ENCODE data around the gene TENT5A.

Gene TENT5A

GRCh38 chr6:81720427-81720826, 32.1 kb downstream of the TENT5A start:
- H3K36me3 ChIP-seq = no peaks in the 10 kb centered on the region
- H3K9ac ChIP-seq = no peak overlapping the region

GRCh38 chr6:81718126-81718525, 34.4 kb downstream of the TENT5A start:
- no peak for TF ChIP-seq Cebpa-rat (IDR thresholded peaks at IDR 0.05)
- Histone ChIP-seq H3K36me3 (no peaks in the 10 kb centered on the region), H3K27ac (no peak overlapping the region), H3K4me1 (no peaks in the 10 kb centered on the region), H3K9me3 (no peaks in the 10 kb centered on the region), H3K4me3 (no peak overlapping the region), H3K27me3 (no peaks in the 10 kb centered on the region), H3K4me2 (no peak overlapping the region), H3K9ac (no peak overlapping the region), H4K20me1 (no peaks in the 10 kb centered on the region)

More at GRCh38 chr6:81720427-81720826, 32.1 kb downstream of the TENT5A start:
- Histone ChIP-seq H3K27ac (no peak overlapping the region), H3K9me3 (no peaks in the 10 kb centered on the region), H3K4me1 (no peaks in the 10 kb centered on the region), H3K4me2 (no peak overlapping the region), H3K4me3 (no peak overlapping the region), H4K20me1 (no peaks in the 10 kb centered on the region), H3K27me3 (no peaks in the 10 kb centered on the region)
- TF ChIP-seq Cebpa-rat (IDR thresholded peaks at IDR 0.05) = no peak

- H4K20me1 ChIP-seq = no peaks in the 10 kb centered on the region
Measured at GRCh38 chr6:81714684-81715083, 37.8 kb downstream of the TENT5A start.

GRCh38 chr6:81713205-81713604, 39.3 kb downstream of the TENT5A start:
- no peak overlapping the region for H3K4me3 ChIP-seq

More at GRCh38 chr6:81714684-81715083, 37.8 kb downstream of the TENT5A start:
- no peaks in the 10 kb centered on the region for H3K36me3 ChIP-seq
- TF ChIP-seq Cebpa-rat (IDR thresholded peaks at IDR 0.05) = no peak
- no peak overlapping the region for H3K9ac ChIP-seq
- no peak overlapping the region for H3K4me3 ChIP-seq
- H3K9me3 ChIP-seq = no peaks in the 10 kb centered on the region
- H3K27me3 ChIP-seq = no peaks in the 10 kb centered on the region
- no peak overlapping the region for H3K4me2 ChIP-seq
- no peak overlapping the region for H3K27ac ChIP-seq
- H3K4me1 ChIP-seq = no peaks in the 10 kb centered on the region

GRCh38 chr6:81708113-81708699, 44.3 kb downstream of the TENT5A start:
- Histone ChIP-seq H3K4me2 (no peak overlapping the region), H3K36me3 (no peaks in the 10 kb centered on the region), H4K20me1 (no peaks in the 10 kb centered on the region), H3K4me3 (no peak overlapping the region), H3K27ac (no peak overlapping the region), H3K9me3 (no peaks in the 10 kb centered on the region), H3K9ac (no peak overlapping the region), H3K27me3 (no peaks in the 10 kb centered on the region), H3K4me1 (no peaks in the 10 kb centered on the region)
- TF ChIP-seq Cebpa-rat (IDR thresholded peaks at IDR 0.05) = no peak

More at GRCh38 chr6:81713205-81713604, 39.3 kb downstream of the TENT5A start:
- no peaks in the 10 kb centered on the region for H3K4me1 ChIP-seq
- H3K9me3 ChIP-seq = no peaks in the 10 kb centered on the region
- H3K27me3 ChIP-seq = no peaks in the 10 kb centered on the region
- no peak overlapping the region for H3K9ac ChIP-seq
- TF ChIP-seq Cebpa-rat (IDR thresholded peaks at IDR 0.05) = no peak
- no peak overlapping the region for H3K27ac ChIP-seq
- no peaks in the 10 kb centered on the region for H3K36me3 ChIP-seq
- H3K4me2 ChIP-seq = no peak overlapping the region
- no peaks in the 10 kb centered on the region for H4K20me1 ChIP-seq

- Histone ChIP-seq H3K4me3 (no peak overlapping the region), H3K27me3 (no peaks in the 10 kb centered on the region), H3K9ac (no peak overlapping the region), H3K36me3 (no peaks in the 10 kb centered on the region), H4K20me1 (no peaks in the 10 kb centered on the region), H3K9me3 (no peaks in the 10 kb centered on the region), H3K4me1 (no peaks in the 10 kb centered on the region), H3K27ac (no peak overlapping the region), H3K4me2 (no peak overlapping the region)
- TF ChIP-seq Cebpa-rat (IDR thresholded peaks at IDR 0.05) = no peak
Measured at GRCh38 chr6:81704700-81705099, 47.8 kb downstream of the TENT5A start.

- Histone ChIP-seq H3K27ac (no peak overlapping the region), H4K20me1 (no peaks in the 10 kb centered on the region), H3K4me1 (no peaks in the 10 kb centered on the region), H3K9ac (no peak overlapping the region), H3K4me2 (no peak overlapping the region), H3K4me3 (no peak overlapping the region), H3K36me3 (no peaks in the 10 kb centered on the region), H3K27me3 (no peaks in the 10 kb centered on the region), H3K9me3 (no peaks in the 10 kb centered on the region)
- no peak for TF ChIP-seq Cebpa-rat (IDR thresholded peaks at IDR 0.05)
Measured at GRCh38 chr6:81700414-81700813, 52.1 kb downstream of the TENT5A start.

- H3K36me3 ChIP-seq = no peaks in the 10 kb centered on the region
- H3K27ac ChIP-seq = no peak overlapping the region
- no peak overlapping the region for H3K9ac ChIP-seq
- TF ChIP-seq Cebpa-rat (IDR thresholded peaks at IDR 0.05) = no peak
- no peaks in the 10 kb centered on the region for H3K27me3 ChIP-seq
- H3K9me3 ChIP-seq = no peaks in the 10 kb centered on the region
- no peak overlapping the region for H3K4me2 ChIP-seq
- no peak overlapping the region for H3K4me3 ChIP-seq
- H4K20me1 ChIP-seq = no peaks in the 10 kb centered on the region
- H3K4me1 ChIP-seq = no peaks in the 10 kb centered on the region
Measured at GRCh38 chr6:81697559-81697958, 54.9 kb downstream of the TENT5A start.

GRCh38 chr6:81696524-81696923, 56.0 kb downstream of the TENT5A start:
- no peak overlapping the region for H3K4me2 ChIP-seq
- no peak overlapping the region for H3K27ac ChIP-seq
- H3K27me3 ChIP-seq = no peaks in the 10 kb centered on the region

More at GRCh38 chr6:81696524-81696923, 56.0 kb downstream of the TENT5A start:
- Histone ChIP-seq H3K9me3 (no peaks in the 10 kb centered on the region), H3K9ac (no peak overlapping the region), H3K4me1 (no peaks in the 10 kb centered on the region), H3K4me3 (no peak overlapping the region), H3K36me3 (no peaks in the 10 kb centered on the region), H4K20me1 (no peaks in the 10 kb centered on the region)
- TF ChIP-seq Cebpa-rat (IDR thresholded peaks at IDR 0.05) = no peak

All from BLaER1 (cell line).